ENCODE measurements around the gene PPM1L. TPM values are rescaled to one million over a fixed set of nuclear protein-coding genes. Genes with fewer than 3 reads are reported as not detected.
"Not testable (repeated sequence)": the region's sequence is repeated elsewhere in the genome, so short reads cannot be mapped to it uniquely, and the experiment has no call there.

The PPM1L gene
- total RNA-seq (2021) (10.6 and 12.7 TPM in 2 replicates), Bru-seq, nascent RNA (percentile 63 among the genes with signal in this experiment), BruChase-seq, experiment 1, labeled RNA remaining after a 2-hour chase (percentile 64 among the genes with signal in this experiment), BruChase-seq, experiment 2, labeled RNA remaining after a 6-hour chase (percentile 63 among the genes with signal in this experiment)
- long read RNA-seq, partial matches to known transcripts, result 0 of 1 reads
- long read RNA-seq, other reads (novel, unspliced or antisense), result 1 of 1 reads

- CTCF ChIA-PET, result no interaction called here
- no peak for TF ChIP-seq CTCF (conservative IDR thresholded peaks at IDR 0.05; ENCODE audit: low read depth, low read length)
- POLR2A ChIA-PET (ENCODE audit: low non-redundant PET), result interaction anchor here (0.5 to 0.7 kb wide), 3 partner anchors 40 to 467 kb away, joined by 3 read pairs; no protein-coding TSS in a partner anchor
- H3K4me3 ChIP-seq (ENCODE audit: low read depth, low read length, poor library complexity, severe bottlenecking), result peak within 1 kb of the TSS; percentile 87
- no peaks in the 10 kb centered on the region for H3K9me3 ChIP-seq (ENCODE audit: low read depth, low read length, poor library complexity, severe bottlenecking)
- H3K4me1 ChIP-seq (ENCODE audit: insufficient read depth, low read length, poor library complexity, severe bottlenecking), result peaks cover 14% of the 10 kb centered on the region
- peak within 1 kb of the TSS; percentile 92 for H3K27ac ChIP-seq (ENCODE audit: low read depth, low read length, poor library complexity, severe bottlenecking)
- intact Hi-C loops (cut with micrococcal nuclease; ENCODE audit: unreplicated experiment), result loop anchor here (5.0 kb wide), 1 partner anchor 189 kb away; the partner anchor contains the start of gene KPNA4
- H3K36me3 ChIP-seq (ENCODE audit: insufficient read depth, low read length, poor library complexity, severe bottlenecking), result no peaks in the 10 kb centered on the region
- peak; percentile 67 for DNase-seq (ENCODE audit: low spot score)
- no peaks in the 10 kb centered on the region for H3K27me3 ChIP-seq (replicated peaks; ENCODE audit: insufficient read depth, low read depth, low read length, poor library complexity)
- no TSS peak for BruUV-seq (replicated peaks)
Observed at GRCh38 chr3:160755776-160756304, at the start of gene PPM1L. PPM1L (plus strand) TSS chr3:160756231.

- POLR2A ChIA-PET (ENCODE audit: low non-redundant PET), result no interaction called here
- Histone ChIP-seq H3K27me3 (replicated peaks; ENCODE audit: insufficient read depth, low read depth, low read length, poor library complexity) (peaks cover 3% of the 10 kb centered on the region), H3K36me3 (ENCODE audit: insufficient read depth, low read length, poor library complexity, severe bottlenecking) (no peaks in the 10 kb centered on the region), H3K9me3 (ENCODE audit: low read depth, low read length, poor library complexity, severe bottlenecking) (no peaks in the 10 kb centered on the region), H3K4me1 (ENCODE audit: insufficient read depth, low read length, poor library complexity, severe bottlenecking) (no peaks in the 10 kb centered on the region), H3K4me3 (ENCODE audit: low read depth, low read length, poor library complexity, severe bottlenecking) (no peak overlapping the region), H3K27ac (ENCODE audit: low read depth, low read length, poor library complexity, severe bottlenecking) (no peak overlapping the region)
- TF ChIP-seq CTCF (conservative IDR thresholded peaks at IDR 0.05; ENCODE audit: low read depth, low read length) (peak; percentile 58), EZH2 (IDR thresholded peaks at IDR 0.05; ENCODE audit: borderline replicate concordance, low read depth, low read length, poor library complexity, severe bottlenecking) (no peak)
- intact Hi-C loops (cut with micrococcal nuclease; ENCODE audit: unreplicated experiment), result loop anchor here (1.0 to 10.0 kb wide), 3 partner anchors 235 to 718 kb away; no protein-coding TSS in a partner anchor
- DNase-seq (ENCODE audit: low spot score), result peak; percentile 52
- no TSS peak for BruUV-seq (replicated peaks)
- CTCF ChIA-PET, result interaction anchor here (0.9 kb wide), 1 partner anchor 234 kb away, joined by 3 read pairs; no protein-coding TSS in a partner anchor
Observed at GRCh38 chr3:160707187-160707794, 48.7 kb upstream of the PPM1L start.

GRCh38 chr3:160709477-160710182 is 46.4 kb upstream of the PPM1L start:
- BruUV-seq (replicated peaks), result no TSS peak
- POLR2A ChIA-PET (ENCODE audit: low non-redundant PET), result interaction anchor here (0.7 kb wide), 1 partner anchor 255 kb away, joined by 4 read pairs; no protein-coding TSS in a partner anchor

GRCh38 chr3:160713144-160713543 is 42.9 kb upstream of the PPM1L start:
- intact Hi-C loops (cut with micrococcal nuclease; ENCODE audit: unreplicated experiment); H3K4me3 ChIP-seq (ENCODE audit: low read depth, low read length, poor library complexity, severe bottlenecking); POLR2A ChIA-PET (ENCODE audit: low non-redundant PET); CTCF ChIA-PET; H3K27ac ChIP-seq (ENCODE audit: low read depth, low read length, poor library complexity, severe bottlenecking); H3K4me1 ChIP-seq (ENCODE audit: insufficient read depth, low read length, poor library complexity, severe bottlenecking); DNase-seq (ENCODE audit: low spot score); H3K36me3 ChIP-seq (ENCODE audit: insufficient read depth, low read length, poor library complexity, severe bottlenecking); BruUV-seq (replicated peaks); H3K9me3 ChIP-seq (ENCODE audit: low read depth, low read length, poor library complexity, severe bottlenecking); H3K27me3 ChIP-seq (replicated peaks; ENCODE audit: insufficient read depth, low read depth, low read length, poor library complexity): not testable (repeated sequence)

More at GRCh38 chr3:160709477-160710182, 46.4 kb upstream of the PPM1L start:
- CTCF ChIA-PET, result no interaction called here
- Histone ChIP-seq H3K9me3 (ENCODE audit: low read depth, low read length, poor library complexity, severe bottlenecking) (no peaks in the 10 kb centered on the region), H3K36me3 (ENCODE audit: insufficient read depth, low read length, poor library complexity, severe bottlenecking) (no peaks in the 10 kb centered on the region), H3K27ac (ENCODE audit: low read depth, low read length, poor library complexity, severe bottlenecking) (no peak overlapping the region), H3K4me1 (ENCODE audit: insufficient read depth, low read length, poor library complexity, severe bottlenecking) (no peaks in the 10 kb centered on the region), H3K27me3 (replicated peaks; ENCODE audit: insufficient read depth, low read depth, low read length, poor library complexity) (peaks cover 3% of the 10 kb centered on the region), H3K4me3 (ENCODE audit: low read depth, low read length, poor library complexity, severe bottlenecking) (no peak overlapping the region)
- TF ChIP-seq CTCF (conservative IDR thresholded peaks at IDR 0.05; ENCODE audit: low read depth, low read length) (no peak), EZH2 (IDR thresholded peaks at IDR 0.05; ENCODE audit: borderline replicate concordance, low read depth, low read length, poor library complexity, severe bottlenecking) (no peak)
- DNase-seq (ENCODE audit: low spot score), result no peak
- intact Hi-C loops (cut with micrococcal nuclease; ENCODE audit: unreplicated experiment), result loop anchor here (5.0 to 10.0 kb wide), 2 partner anchors 563 to 715 kb away; no protein-coding TSS in a partner anchor
